Activated CD4-positive, alpha-beta T cell treated with anti-CD3 and anti-CD28 coated beads, Interleukin-2, amount 50 U/mL, for 16 hours (primary cell): Measurements from ENCODE around the gene AIFM2.
"Not testable (repeated sequence)": the region's sequence is repeated elsewhere in the genome, so short reads cannot be mapped to it uniquely, and the experiment has no call there.

Source experiments
- DNase-seq: peaks from one replicate; pipeline ENCODE4 v3.0.0-alpha.2; 2020

Gene AIFM2

GRCh38 chr10:70121281-70121949, 11.2 kb downstream of the AIFM2 start:
- no peak for DNase-seq

- no peak for DNase-seq
These were observed 12.2 kb downstream of the AIFM2 start for GRCh38 chr10:70120417-70120816.

- DNase-seq: no peak
These were observed 13.0 kb downstream of the AIFM2 start for GRCh38 chr10:70119623-70120022.

- DNase-seq: no peak
These were observed 13.4 kb downstream of the AIFM2 start for GRCh38 chr10:70119197-70119596.

GRCh38 chr10:70118196-70118595, 14.4 kb downstream of the AIFM2 start:
- DNase-seq: no peak

GRCh38 chr10:70117646-70118045, 15.0 kb downstream of the AIFM2 start:
- no peak for DNase-seq

- peak; percentile 57 for DNase-seq
These were observed 16.5 kb downstream of the AIFM2 start for GRCh38 chr10:70115948-70116682.

GRCh38 chr10:70114902-70115301, 17.7 kb downstream of the AIFM2 start:
- no peak for DNase-seq

GRCh38 chr10:70112071-70112470, 20.6 kb downstream of the AIFM2 start:
- no peak for DNase-seq

- no peak for DNase-seq
These were observed 21.1 kb downstream of the AIFM2 start for GRCh38 chr10:70111496-70111895.

- no peak for DNase-seq
These were observed 23.4 kb downstream of the AIFM2 start for GRCh38 chr10:70109064-70109729.

- DNase-seq: no peak
These were observed 25.4 kb downstream of the AIFM2 start for GRCh38 chr10:70106958-70107791.

- no peak for DNase-seq
These were observed 31.0 kb downstream of the AIFM2 start for GRCh38 chr10:70101668-70102067.

- not testable (repeated sequence) for DNase-seq
These were observed 31.5 kb downstream of the AIFM2 start for GRCh38 chr10:70101068-70101562.

- no peak for DNase-seq
These were observed 34.4 kb downstream of the AIFM2 start for GRCh38 chr10:70098271-70098670.

- DNase-seq: no peak
These were observed 35.2 kb downstream of the AIFM2 start for GRCh38 chr10:70097459-70097858.

GRCh38 chr10:70096705-70097420, 35.8 kb downstream of the AIFM2 start:
- no peak for DNase-seq

GRCh38 chr10:70096016-70096704, 36.5 kb downstream of the AIFM2 start:
- no peak for DNase-seq

GRCh38 chr10:70094250-70094649, 38.4 kb downstream of the AIFM2 start:
- DNase-seq: no peak

GRCh38 chr10:70093335-70093944, 39.2 kb downstream of the AIFM2 start:
- DNase-seq: peak; percentile 69

- no peak for DNase-seq
These were observed 40.3 kb downstream of the AIFM2 start for GRCh38 chr10:70092389-70092718.
